ENCODE results near the gene RBM48. TPM values are rescaled to one million over a fixed set of nuclear protein-coding genes. Genes with fewer than 3 reads are reported as not detected.
"Not testable (repeated sequence)": the region's sequence is repeated elsewhere in the genome, so short reads cannot be mapped to it uniquely, and the experiment has no call there.

The RBM48 gene
- 6.8 TPM for polyA plus RNA-seq (2013, experiment 1 of 2; ENCODE audit: insufficient read length)
- 8.6 TPM for polyA plus RNA-seq (2013, experiment 2 of 2; ENCODE audit: insufficient read length)

DNA sequence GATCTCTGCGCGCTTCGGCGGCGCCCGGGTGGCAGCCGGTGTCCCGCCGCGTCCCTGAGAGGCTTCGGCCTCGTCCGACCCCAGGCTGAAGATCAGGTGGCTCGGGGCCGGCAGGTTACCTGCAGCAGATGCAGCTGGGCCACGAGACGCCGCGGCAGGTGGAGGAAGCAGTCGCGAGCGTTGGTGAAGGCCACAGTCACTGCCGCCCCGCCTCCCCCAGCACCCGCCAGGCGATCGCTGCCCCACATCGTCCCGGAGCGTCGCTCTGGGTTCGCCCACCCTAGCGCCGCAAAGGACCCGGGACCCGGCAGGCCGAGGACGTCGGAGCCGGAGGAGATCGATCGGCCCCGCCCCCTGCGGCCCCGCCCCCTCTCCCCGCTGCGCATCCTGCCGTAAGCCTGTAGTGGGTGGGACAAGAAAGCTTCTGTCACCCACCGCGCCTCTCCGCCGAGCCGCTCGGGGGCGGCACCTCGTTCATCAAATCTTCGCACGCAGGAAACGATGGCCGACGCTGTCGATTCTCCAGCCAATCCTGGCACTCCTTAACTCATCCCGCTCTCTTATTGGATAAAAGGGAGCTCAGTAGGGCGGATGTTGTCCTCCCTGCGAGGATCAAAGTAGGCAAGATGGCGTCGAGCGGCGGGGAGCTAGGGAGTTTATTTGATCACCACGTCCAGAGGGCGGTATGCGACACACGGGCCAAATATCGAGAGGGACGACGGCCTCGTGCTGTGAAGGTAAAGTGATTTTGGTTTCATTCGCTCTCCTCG is at the start of gene RBM48, which contains the start of gene PEX1:
RBM48 (plus strand) TSS at position 608 of the 770 bp plus-strand sequence; CDS start at position 627, 19 bp downstream.
PEX1 (minus strand) TSS at position 333 of the 770 bp plus-strand sequence; CDS start at position 248, 85 bp downstream.
- DNase-seq: peak; percentile 99

- not testable (repeated sequence) for DNase-seq
These were observed 49.4 kb upstream of the RBM48 start for GRCh38 chr7:92479146-92479545.

DNA sequence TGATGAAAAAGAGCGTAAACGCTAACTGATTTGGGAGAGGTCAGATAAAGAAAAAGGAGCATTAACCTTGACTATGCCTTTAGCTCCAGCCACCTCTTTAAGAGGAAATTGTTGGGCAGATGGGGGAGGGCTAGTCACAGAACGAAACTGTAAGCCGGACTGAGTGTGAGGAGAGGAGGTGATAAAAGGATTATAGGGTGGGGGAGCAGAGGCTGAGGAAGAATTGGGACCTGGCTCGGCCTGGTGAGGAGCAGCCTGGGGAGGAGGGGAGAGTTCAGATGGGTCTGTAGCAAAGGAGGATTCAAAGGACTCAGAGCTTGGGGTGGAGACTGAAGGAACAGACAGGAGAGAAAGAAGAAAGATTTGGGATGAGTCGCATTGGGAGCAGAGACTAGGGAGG is 45.0 kb upstream of the RBM48 start:
- not testable (repeated sequence) for DNase-seq

DNA sequence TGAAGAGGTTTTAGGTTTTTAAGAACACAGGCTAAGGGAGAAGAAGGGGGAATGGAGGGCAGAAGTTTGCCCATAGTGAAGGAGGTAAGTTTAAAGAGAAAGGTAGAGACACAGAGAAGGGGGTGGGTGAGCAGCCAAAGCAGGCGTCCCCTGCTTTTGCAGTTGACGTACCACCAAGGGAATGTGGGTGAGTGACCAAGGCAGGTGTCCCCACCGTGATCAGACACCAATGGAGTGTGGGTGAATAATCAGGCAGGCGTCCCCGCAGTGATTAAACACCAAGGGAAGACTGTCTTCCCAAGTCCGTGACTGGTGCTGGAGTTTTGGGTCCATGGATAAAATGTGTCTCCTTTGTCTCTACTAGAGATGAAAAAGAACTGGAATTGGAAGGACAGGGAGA is 44.4 kb upstream of the RBM48 start:
- DNase-seq: not testable (repeated sequence)

- no peak for DNase-seq
These were observed 43.2 kb upstream of the RBM48 start for GRCh38 chr7:92485267-92485892.

- no peak for DNase-seq
These were observed 42.6 kb upstream of the RBM48 start for GRCh38 chr7:92485974-92486373.

GRCh38 chr7:92487804-92488203 is 40.8 kb upstream of the RBM48 start:
- no peak for DNase-seq

DNA sequence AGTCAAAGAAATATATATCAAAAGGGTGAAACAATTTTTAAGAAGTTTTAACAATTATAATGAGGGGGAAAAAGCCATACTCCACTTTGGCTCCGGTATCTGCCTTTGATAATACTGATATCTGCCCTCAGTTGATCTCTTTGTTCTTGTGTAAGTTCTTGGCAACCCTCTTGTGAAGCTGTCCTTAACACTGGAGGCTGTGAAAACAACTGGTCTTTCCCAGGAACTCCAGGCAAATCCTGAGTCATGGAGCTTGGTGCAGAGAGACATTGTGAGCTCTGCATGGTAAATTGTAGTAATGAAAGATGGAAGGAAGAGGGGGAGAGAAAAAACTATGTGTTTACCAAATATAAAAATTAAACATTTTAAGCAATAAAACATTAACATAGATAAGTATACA is 39.0 kb upstream of the RBM48 start:
- no peak for DNase-seq

GRCh38 chr7:92496876-92497275 is 31.7 kb upstream of the RBM48 start:
- DNase-seq: peak; percentile 5

- DNase-seq: no peak
These were observed 30.0 kb upstream of the RBM48 start for GRCh38 chr7:92498557-92498956.

DNA sequence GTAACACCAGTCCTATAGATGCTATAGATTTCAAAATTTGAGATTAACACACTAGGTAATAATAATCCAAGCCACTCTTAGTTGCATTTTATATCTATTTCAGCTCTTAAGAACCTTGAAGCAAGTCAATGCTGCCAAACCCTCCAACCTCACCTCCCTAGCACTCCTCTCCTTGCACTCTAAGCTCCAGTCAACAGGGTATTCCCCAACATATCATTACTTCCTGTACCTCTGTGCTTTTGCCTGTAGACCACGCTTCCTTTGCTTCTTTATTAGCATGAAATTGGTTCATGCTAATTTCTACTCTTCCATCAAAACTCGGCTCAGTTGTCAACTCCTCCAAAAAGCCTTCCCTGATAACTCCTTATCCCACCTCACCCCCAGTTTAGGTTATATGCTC is 24.8 kb upstream of the RBM48 start:
- DNase-seq: no peak

GRCh38 chr7:92504563-92504962 is 24.0 kb upstream of the RBM48 start:
- DNase-seq: no peak

GRCh38 chr7:92506363-92506762 is 22.2 kb upstream of the RBM48 start:
- no peak for DNase-seq

DNA sequence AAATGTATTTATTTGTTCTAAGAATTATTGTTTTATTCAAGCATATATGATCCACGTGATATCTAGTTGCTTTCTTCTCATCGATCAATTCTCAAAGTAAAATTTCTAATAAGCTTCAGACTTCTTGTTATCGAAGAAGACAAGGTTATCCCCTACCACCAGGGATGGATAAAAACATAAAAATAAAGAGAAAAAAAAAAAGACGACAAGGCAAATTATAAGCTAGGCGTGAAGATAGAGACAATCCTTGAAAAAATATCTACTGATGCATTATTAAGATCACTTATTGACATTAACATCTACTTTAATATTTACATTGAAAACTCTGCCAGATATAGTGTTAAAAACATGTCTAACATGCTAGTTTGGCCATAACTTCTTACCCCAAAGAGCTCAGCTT is 19.6 kb upstream of the RBM48 start:
- no peak for DNase-seq

DNA sequence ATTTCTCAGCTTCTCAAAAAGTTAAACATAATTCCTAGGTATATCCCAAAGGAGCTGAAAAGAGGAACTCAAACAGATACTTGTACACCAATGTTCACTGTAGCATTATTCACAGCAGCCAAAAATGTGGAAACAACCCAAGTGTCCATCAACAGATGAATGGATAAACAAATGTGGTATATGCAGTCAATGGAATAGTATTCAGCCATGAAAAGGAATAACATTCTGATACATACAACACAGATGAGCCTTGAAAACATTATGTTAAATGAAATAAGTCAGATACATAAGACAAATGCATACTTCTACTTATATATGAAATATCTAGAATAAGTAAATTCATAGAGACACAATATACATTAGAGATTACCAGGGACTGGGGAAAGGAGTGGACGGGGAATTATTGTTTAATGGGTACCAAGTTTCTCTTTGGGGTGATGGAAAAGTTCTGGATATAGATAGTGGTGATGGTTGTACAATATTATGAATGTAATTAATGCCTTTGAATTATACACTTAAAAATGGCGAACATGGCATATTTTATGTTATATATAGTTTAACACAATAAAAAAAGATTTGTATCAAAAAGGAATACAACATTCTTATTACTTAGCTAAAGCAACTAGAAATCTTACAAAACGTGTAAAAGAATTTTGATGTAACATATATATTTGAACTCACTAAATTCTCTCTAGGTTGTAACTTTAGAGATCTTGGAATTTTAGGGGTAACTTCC is 15.3 kb upstream of the RBM48 start:
- no peak for DNase-seq

DNA sequence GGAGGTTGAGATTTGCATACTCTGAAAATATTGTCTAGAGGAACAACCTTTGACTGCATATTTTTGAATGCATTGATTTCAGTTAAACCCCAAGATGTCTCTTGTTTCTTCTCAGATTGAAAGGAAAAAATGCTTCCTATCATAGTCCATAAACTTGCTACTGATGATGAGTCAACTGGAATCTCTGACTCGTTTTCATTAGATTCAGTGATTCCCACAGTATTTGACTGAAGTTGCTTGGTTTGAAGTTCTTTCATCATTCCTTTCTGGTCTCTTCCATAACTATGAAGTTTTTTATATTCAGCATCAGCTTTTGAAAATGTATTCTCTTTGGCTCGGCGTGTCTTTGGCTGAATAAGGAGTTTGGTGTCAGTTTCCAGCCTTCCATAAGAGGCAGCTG is 11.0 kb upstream of the RBM48 start:
- DNase-seq: peak; percentile 62

DNA sequence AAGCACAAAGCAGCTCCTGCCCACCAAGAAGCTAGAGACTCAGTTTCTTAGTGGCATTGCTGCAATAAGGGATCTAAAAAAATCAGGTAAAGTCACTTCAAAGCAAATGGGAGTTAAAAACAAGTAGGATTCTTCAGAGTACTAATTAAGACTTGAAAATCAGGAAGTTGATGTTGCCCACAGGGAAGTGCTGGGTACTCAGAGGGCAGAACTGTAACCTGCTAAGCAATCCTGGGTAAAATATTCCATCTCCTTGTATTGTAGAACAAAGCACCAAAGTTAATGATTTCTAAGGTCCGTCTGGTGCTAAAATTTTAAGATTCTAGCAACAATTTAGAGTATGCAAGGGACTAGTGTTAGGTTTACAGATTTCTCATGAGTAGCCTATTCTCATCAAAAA is 8.6 kb upstream of the RBM48 start:
- DNase-seq: no peak

DNA sequence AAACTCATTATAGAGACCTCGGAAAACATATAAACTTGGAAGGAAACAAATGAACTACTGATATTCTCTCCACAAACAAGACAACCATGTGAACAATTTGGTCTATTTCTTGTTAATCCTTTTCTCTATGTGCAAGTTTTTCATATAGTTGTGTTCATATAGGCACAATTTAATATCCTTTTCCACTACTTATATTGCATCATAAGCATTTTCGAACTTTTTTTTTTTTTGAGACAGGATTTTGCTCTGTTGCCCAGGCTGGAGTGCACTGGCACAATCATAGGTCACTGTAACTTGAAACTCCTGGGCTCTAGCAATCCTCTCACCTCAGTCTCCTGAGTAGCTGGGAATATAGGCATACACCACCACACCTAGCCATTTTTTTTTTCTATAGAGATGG is 5.5 kb upstream of the RBM48 start:
- DNase-seq: no peak

GRCh38 chr7:92527300-92528187 is 1.1 kb upstream of the RBM48 start:
- peak; percentile 26 for DNase-seq

DNA sequence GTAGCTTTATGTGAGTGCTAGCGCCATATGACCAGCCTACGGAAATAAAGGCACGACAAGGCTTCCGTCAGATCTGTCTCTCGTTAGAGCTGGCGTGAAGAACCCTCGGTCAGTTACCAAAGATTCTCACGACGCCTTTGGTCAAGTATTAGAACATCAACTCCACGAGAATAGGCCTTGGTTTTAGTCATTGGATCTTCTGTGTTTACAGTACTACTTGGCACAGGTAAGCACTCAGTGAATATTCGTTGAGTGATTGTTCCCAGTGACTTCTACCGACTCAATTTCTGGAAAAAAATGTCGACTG is 316 bp downstream of the RBM48 start:
- DNase-seq: no peak

DNA sequence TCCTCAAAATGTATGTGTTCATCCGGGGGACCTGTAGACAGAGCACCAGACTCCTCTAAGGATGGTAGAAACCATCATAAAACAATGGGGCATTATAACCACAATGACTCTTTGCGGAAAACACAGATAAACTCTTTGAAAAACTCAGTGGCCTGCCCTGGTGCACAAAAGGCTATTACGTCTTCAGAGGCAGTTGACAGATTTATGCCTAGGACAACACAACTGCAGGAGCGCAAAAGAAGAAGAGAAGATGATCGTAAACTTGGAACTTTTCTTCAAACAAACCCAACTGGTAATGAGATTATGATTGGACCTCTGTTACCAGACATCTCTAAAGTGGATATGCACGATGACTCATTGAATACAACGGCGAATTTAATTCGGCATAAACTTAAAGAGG is 6.0 kb downstream of the RBM48 start:
- no peak for DNase-seq

GRCh38 chr7:92543542-92543941 is 14.9 kb downstream of the RBM48 start:
- DNase-seq: not testable (repeated sequence)
